LoVo (cell line): ENCODE results near the gene CTSD.
A peak's percentile ranks its signal among the peaks of the same experiment; 100 is the strongest.
"Not testable (repeated sequence)": the region's sequence is repeated elsewhere in the genome, so short reads cannot be mapped to it uniquely, and the experiment has no call there.

Experiments used
- DNase-seq: peaks from one replicate; pipeline ENCODE4 v3.0.0-alpha.2; 2016; ENCODE audit warnings: low spot score

The CTSD gene

GRCh38 chr11:1763796-1764661, at the start of gene CTSD:
Gene CTSD (minus strand): TSS chr11:1763927. CDS start chr11:1763859, 68 bp downstream.
- peak; percentile 84 for DNase-seq

GRCh38 chr11:1813356-1813755, 49.6 kb upstream of the CTSD start:
- not testable (repeated sequence) for DNase-seq

GRCh38 chr11:1812801-1813200, 49.1 kb upstream of the CTSD start:
- DNase-seq = no peak

- DNase-seq = no peak
These were observed 48.5 kb upstream of the CTSD start for GRCh38 chr11:1812274-1812673.

- DNase-seq = no peak
These were observed 47.0 kb upstream of the CTSD start for GRCh38 chr11:1810761-1811160.

- no peak for DNase-seq
These were observed 43.7 kb upstream of the CTSD start for GRCh38 chr11:1807264-1807995.

- no peak for DNase-seq
These were observed 41.8 kb upstream of the CTSD start for GRCh38 chr11:1805525-1805924.

GRCh38 chr11:1803835-1804519, 40.2 kb upstream of the CTSD start:
- not testable (repeated sequence) for DNase-seq

- DNase-seq = no peak
These were observed 39.5 kb upstream of the CTSD start for GRCh38 chr11:1803246-1803645.

- DNase-seq = no peak
These were observed 33.8 kb upstream of the CTSD start for GRCh38 chr11:1797391-1798125.

- no peak for DNase-seq
These were observed 32.8 kb upstream of the CTSD start for GRCh38 chr11:1796413-1797011.

GRCh38 chr11:1793081-1793480, 29.4 kb upstream of the CTSD start:
- DNase-seq = no peak

- DNase-seq = no peak
These were observed 28.7 kb upstream of the CTSD start for GRCh38 chr11:1792461-1792860.

- no peak for DNase-seq
These were observed 28.2 kb upstream of the CTSD start for GRCh38 chr11:1791912-1792311.

- DNase-seq = no peak
These were observed 22.7 kb upstream of the CTSD start for GRCh38 chr11:1786466-1786865.

- no peak for DNase-seq
These were observed 22.2 kb upstream of the CTSD start for GRCh38 chr11:1785749-1786413.

- no peak for DNase-seq
These were observed 21.3 kb upstream of the CTSD start for GRCh38 chr11:1784761-1785650.

GRCh38 chr11:1783725-1784529, 20.2 kb upstream of the CTSD start:
- no peak for DNase-seq
